ENCODE results near the gene ACTR1A.
"Not testable (repeated sequence)": the region's sequence is repeated elsewhere in the genome, so short reads cannot be mapped to it uniquely, and the experiment has no call there.

The ACTR1A gene

DNA sequence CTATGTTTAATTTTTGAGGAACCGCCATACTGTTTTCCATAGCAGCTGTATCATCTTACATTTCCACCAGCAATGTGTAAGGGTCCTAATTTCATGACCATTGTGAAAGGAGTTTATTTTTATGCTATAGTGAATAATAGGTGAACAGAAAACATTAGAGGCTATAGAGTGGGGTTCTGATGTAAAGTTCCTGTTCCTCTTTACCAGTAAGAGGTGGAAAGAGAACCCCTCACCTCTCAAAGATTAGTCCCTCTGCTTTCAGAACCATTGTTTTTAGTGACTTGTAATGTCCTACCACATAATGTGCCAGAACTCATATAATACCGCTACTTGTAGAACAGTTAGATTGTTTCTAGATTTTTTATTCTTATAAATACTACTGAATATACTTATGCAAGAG is 35.4 kb upstream of the ACTR1A start:
- Histone ChIP-seq H3K4me3 (ENCODE audit: low read length) (no peak overlapping the region), H2AFZ (ENCODE audit: low read length) (no peak overlapping the region), H3K79me2 (ENCODE audit: low read length) (no peaks in the 10 kb centered on the region), H4K20me1 (ENCODE audit: insufficient read depth, low read length) (no peaks in the 10 kb centered on the region), H3K9me3 (replicated peaks; ENCODE audit: insufficient read depth, low read length) (no peaks in the 10 kb centered on the region), H3K36me3 (replicated peaks; ENCODE audit: insufficient read depth, low read length) (no peaks in the 10 kb centered on the region), H3K9ac (ENCODE audit: low read length) (no peak overlapping the region), H3F3A (ENCODE audit: insufficient read depth, low read length) (no peaks in the 10 kb centered on the region; the same call in 1 of the 2 replicates), H3K4me1 (ENCODE audit: low read length) (no peaks in the 10 kb centered on the region), H3K4me2 (ENCODE audit: low read depth, low read length) (no peak overlapping the region), H3K27ac (ENCODE audit: low read length) (no peak overlapping the region), H3K27me3 (replicated peaks; ENCODE audit: insufficient read depth, low read length) (no peaks in the 10 kb centered on the region), H3K9me2 (replicated peaks; ENCODE audit: insufficient read depth, low read length) (no peaks in the 10 kb centered on the region)
- DNase-seq, result no peak
- TF ChIP-seq EZH2 (optimal IDR thresholded peaks at IDR 0.05; ENCODE audit: low read depth, low read length), result no peak
- TF ChIP-seq, protein P1, sequence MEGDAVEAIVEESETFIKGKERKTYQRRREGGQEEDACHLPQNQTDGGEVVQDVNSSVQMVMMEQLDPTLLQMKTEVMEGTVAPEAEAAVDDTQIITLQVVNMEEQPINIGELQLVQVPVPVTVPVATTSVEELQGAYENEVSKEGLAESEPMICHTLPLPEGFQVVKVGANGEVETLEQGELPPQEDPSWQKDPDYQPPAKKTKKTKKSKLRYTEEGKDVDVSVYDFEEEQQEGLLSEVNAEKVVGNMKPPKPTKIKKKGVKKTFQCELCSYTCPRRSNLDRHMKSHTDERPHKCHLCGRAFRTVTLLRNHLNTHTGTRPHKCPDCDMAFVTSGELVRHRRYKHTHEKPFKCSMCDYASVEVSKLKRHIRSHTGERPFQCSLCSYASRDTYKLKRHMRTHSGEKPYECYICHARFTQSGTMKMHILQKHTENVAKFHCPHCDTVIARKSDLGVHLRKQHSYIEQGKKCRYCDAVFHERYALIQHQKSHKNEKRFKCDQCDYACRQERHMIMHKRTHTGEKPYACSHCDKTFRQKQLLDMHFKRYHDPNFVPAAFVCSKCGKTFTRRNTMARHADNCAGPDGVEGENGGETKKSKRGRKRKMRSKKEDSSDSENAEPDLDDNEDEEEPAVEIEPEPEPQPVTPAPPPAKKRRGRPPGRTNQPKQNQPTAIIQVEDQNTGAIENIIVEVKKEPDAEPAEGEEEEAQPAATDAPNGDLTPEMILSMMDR (IDR thresholded peaks at IDR 0.05; ENCODE audit: low read length), result no peak
- TF ChIP-seq EZH2phosphoT487 (IDR thresholded peaks at IDR 0.05; ENCODE audit: low read length), result no peak

GRCh38 chr10:102537367-102537766 is 34.9 kb upstream of the ACTR1A start:
- H3K4me3 ChIP-seq (ENCODE audit: low read length), result no peak overlapping the region
- no peak overlapping the region for H3K4me2 ChIP-seq (ENCODE audit: low read depth, low read length)
- H3K27me3 ChIP-seq (replicated peaks; ENCODE audit: insufficient read depth, low read length), result no peaks in the 10 kb centered on the region
- no peaks in the 10 kb centered on the region for H4K20me1 ChIP-seq (ENCODE audit: insufficient read depth, low read length)
- DNase-seq, result no peak
- no peaks in the 10 kb centered on the region for H3K9me2 ChIP-seq (replicated peaks; ENCODE audit: insufficient read depth, low read length)
- H2AFZ ChIP-seq (ENCODE audit: low read length), result no peak overlapping the region
- H3K4me1 ChIP-seq (ENCODE audit: low read length), result no peaks in the 10 kb centered on the region
- no peaks in the 10 kb centered on the region for H3K9me3 ChIP-seq (replicated peaks; ENCODE audit: insufficient read depth, low read length)
- H3K79me2 ChIP-seq (ENCODE audit: low read length), result no peaks in the 10 kb centered on the region
- TF ChIP-seq, protein P1 (IDR thresholded peaks at IDR 0.05; ENCODE audit: low read length), result no peak
- TF ChIP-seq EZH2phosphoT487 (IDR thresholded peaks at IDR 0.05; ENCODE audit: low read length) (no peak), EZH2 (optimal IDR thresholded peaks at IDR 0.05; ENCODE audit: low read depth, low read length) (no peak)
- H3K36me3 ChIP-seq (replicated peaks; ENCODE audit: insufficient read depth, low read length), result no peaks in the 10 kb centered on the region
- no peak overlapping the region for H3K27ac ChIP-seq (ENCODE audit: low read length)
- H3K9ac ChIP-seq (ENCODE audit: low read length), result no peak overlapping the region
- no peaks in the 10 kb centered on the region for H3F3A ChIP-seq (ENCODE audit: insufficient read depth, low read length)

GRCh38 chr10:102535481-102536147 is 33.1 kb upstream of the ACTR1A start:
- H3K79me2 ChIP-seq (ENCODE audit: low read length), result no peaks in the 10 kb centered on the region
- no peaks in the 10 kb centered on the region for H3K4me1 ChIP-seq (ENCODE audit: low read length)
- H2AFZ ChIP-seq (ENCODE audit: low read length), result no peak overlapping the region
- no peak for TF ChIP-seq EZH2 (optimal IDR thresholded peaks at IDR 0.05; ENCODE audit: low read depth, low read length)
- TF ChIP-seq, protein P1 (IDR thresholded peaks at IDR 0.05; ENCODE audit: low read length), result no peak
- TF ChIP-seq EZH2phosphoT487 (IDR thresholded peaks at IDR 0.05; ENCODE audit: low read length), result no peak
- no peaks in the 10 kb centered on the region for H4K20me1 ChIP-seq (ENCODE audit: insufficient read depth, low read length)
- no peak overlapping the region for H3K27ac ChIP-seq (ENCODE audit: low read length)
- no peaks in the 10 kb centered on the region for H3K27me3 ChIP-seq (replicated peaks; ENCODE audit: insufficient read depth, low read length)
- no peaks in the 10 kb centered on the region for H3F3A ChIP-seq (ENCODE audit: insufficient read depth, low read length)
- H3K9me2 ChIP-seq (replicated peaks; ENCODE audit: insufficient read depth, low read length), result no peaks in the 10 kb centered on the region
- no peak for DNase-seq
- H3K9ac ChIP-seq (ENCODE audit: low read length), result no peak overlapping the region
- no peaks in the 10 kb centered on the region for H3K36me3 ChIP-seq (replicated peaks; ENCODE audit: insufficient read depth, low read length)
- no peak overlapping the region for H3K4me3 ChIP-seq (ENCODE audit: low read length)
- H3K9me3 ChIP-seq (replicated peaks; ENCODE audit: insufficient read depth, low read length), result no peaks in the 10 kb centered on the region
- H3K4me2 ChIP-seq (ENCODE audit: low read depth, low read length), result no peak overlapping the region

- not testable (repeated sequence) for H3K9me2 ChIP-seq (replicated peaks; ENCODE audit: insufficient read depth, low read length); H3K79me2 ChIP-seq (ENCODE audit: low read length); H3K4me2 ChIP-seq (ENCODE audit: low read depth, low read length); H3K9ac ChIP-seq (ENCODE audit: low read length); DNase-seq; H3K9me3 ChIP-seq (replicated peaks; ENCODE audit: insufficient read depth, low read length); H3K27ac ChIP-seq (ENCODE audit: low read length); H3K36me3 ChIP-seq (replicated peaks; ENCODE audit: insufficient read depth, low read length); H3F3A ChIP-seq (ENCODE audit: insufficient read depth, low read length); H4K20me1 ChIP-seq (ENCODE audit: insufficient read depth, low read length); H3K4me1 ChIP-seq (ENCODE audit: low read length); H2AFZ ChIP-seq (ENCODE audit: low read length); H3K4me3 ChIP-seq (ENCODE audit: low read length); H3K27me3 ChIP-seq (replicated peaks; ENCODE audit: insufficient read depth, low read length)
These were observed 32.5 kb upstream of the ACTR1A start for GRCh38 chr10:102534966-102535365.

Measured in MM.1S (cell line).